Measurements from ENCODE around the gene RETN.
"Not testable (repeated sequence)": the region's sequence is repeated elsewhere in the genome, so short reads cannot be mapped to it uniquely, and the experiment has no call there.

The RETN gene

GRCh38 chr19:7637374-7638256 lies 31.2 kb upstream of the RETN start:
- no peak for DNase-seq (ENCODE audit: low read depth in 2 of 2)

GRCh38 chr19:7638802-7639465 lies 29.9 kb upstream of the RETN start:
- DNase-seq (ENCODE audit: low read depth in 2 of 2), result no peak

- DNase-seq (ENCODE audit: low read depth in 2 of 2), result no peak
Measured at GRCh38 chr19:7639863-7640348, 28.9 kb upstream of the RETN start.

GRCh38 chr19:7640803-7641202 lies 28.0 kb upstream of the RETN start:
- no peak for DNase-seq (ENCODE audit: low read depth in 2 of 2)

- no peak for DNase-seq (ENCODE audit: low read depth in 2 of 2)
Measured at GRCh38 chr19:7641290-7642276, 27.3 kb upstream of the RETN start.

- DNase-seq (ENCODE audit: low read depth in 2 of 2), result no peak
Measured at GRCh38 chr19:7642295-7643030, 26.4 kb upstream of the RETN start.

- DNase-seq (ENCODE audit: low read depth in 2 of 2), result no peak
Measured at GRCh38 chr19:7643031-7643415, 25.8 kb upstream of the RETN start.

GRCh38 chr19:7643629-7644549 lies 25.0 kb upstream of the RETN start:
- not testable (repeated sequence) for DNase-seq (ENCODE audit: low read depth in 2 of 2)

- DNase-seq (ENCODE audit: low read depth in 2 of 2), result no peak
Measured at GRCh38 chr19:7644550-7644877, 24.3 kb upstream of the RETN start.

GRCh38 chr19:7645163-7645562 lies 23.7 kb upstream of the RETN start:
- DNase-seq (ENCODE audit: low read depth in 2 of 2), result no peak

- DNase-seq (ENCODE audit: low read depth in 2 of 2), result no peak
Measured at GRCh38 chr19:7645656-7646425, 23.0 kb upstream of the RETN start.

- no peak for DNase-seq (ENCODE audit: low read depth in 2 of 2)
Measured at GRCh38 chr19:7646426-7646700, 22.5 kb upstream of the RETN start.

- no peak for DNase-seq (ENCODE audit: low read depth in 2 of 2)
Measured at GRCh38 chr19:7647156-7647555, 21.7 kb upstream of the RETN start.

GRCh38 chr19:7648265-7649014 lies 20.4 kb upstream of the RETN start:
- no peak for DNase-seq (ENCODE audit: low read depth in 2 of 2)

GRCh38 chr19:7650148-7650547 lies 18.7 kb upstream of the RETN start:
- no peak for DNase-seq (ENCODE audit: low read depth in 2 of 2)

GRCh38 chr19:7652061-7652641 lies 16.7 kb upstream of the RETN start:
- DNase-seq (ENCODE audit: low read depth in 2 of 2), result peak; percentile 79 to 82

- no peak for DNase-seq (ENCODE audit: low read depth in 2 of 2)
Measured at GRCh38 chr19:7654401-7654800, 14.4 kb upstream of the RETN start.

- DNase-seq (ENCODE audit: low read depth in 2 of 2), result no peak
Measured at GRCh38 chr19:7655581-7655980, 13.3 kb upstream of the RETN start.
